Activated T-cell treated with anti-CD3 and anti-CD28 coated beads, Interleukin-2, amount 50 U/mL, for 72 hours (primary cell): ENCODE data around the gene GNAT1. TPM values are rescaled to one million over a fixed set of nuclear protein-coding genes. Genes with fewer than 3 reads are reported as not detected.
"Not testable (repeated sequence)": the region's sequence is repeated elsewhere in the genome, so short reads cannot be mapped to it uniquely, and the experiment has no call there.

Experiments
- ATAC-seq, 2 donors: fragments of 150-1000 bp; cut with Tn5 transposase; replicated peaks in 1 of 2; 2 replicates each; pipeline ENCODE4 v1.10.0; 2021; ENCODE audit warnings: moderate library complexity in 2 of 2, mild to moderate bottlenecking in 1 of 2
- DNase-seq, 2 donors: peaks; one replicate each; pipeline ENCODE4 v3.0.0; 2021 to 2022; ENCODE audit warnings: mixed read lengths in 1 of 2
- H3K27ac Mint-ChIP-seq: one replicate; pipeline ENCODE4 v1.8.0; 2022; ENCODE audit warnings: mild to moderate bottlenecking, moderate library complexity, mixed read lengths
- H3K27me3 Mint-ChIP-seq: one replicate; pipeline ENCODE4 v1.8.0; 2022; ENCODE audit warnings: low read depth, mixed read lengths
- H3K36me3 Mint-ChIP-seq, 2 donors: one replicate each; pipeline ENCODE4 v1.8.0; 2022; ENCODE audit warnings: mixed read lengths in 2 of 2, mild to moderate bottlenecking in 1 of 2; ENCODE audit not compliant: insufficient read depth in 2 of 2
- H3K4me1 Mint-ChIP-seq: one replicate; pipeline ENCODE4 v1.8.0; 2022; ENCODE audit warnings: low read depth, mixed read lengths
- H3K4me3 Mint-ChIP-seq, 2 donors: one replicate each; pipeline ENCODE4 v1.8.0; 2022; ENCODE audit warnings: mild to moderate bottlenecking in 2 of 2, mixed read lengths in 2 of 2, moderate library complexity in 2 of 2
- H3K9me3 Mint-ChIP-seq, 2 donors: one replicate each; pipeline ENCODE4 v1.8.0; 2022; ENCODE audit warnings: mixed read lengths in 2 of 2
- total RNA-seq, 2 donors: library from RNA; stranded (reverse); gene quantifications; one replicate each; pipeline ENCODE4 v1.2.3, GENCODE V29; 2022

Gene GNAT1
- total RNA-seq, 2 donors from 2014 or later = not detected

GRCh38 chr3:50215529-50215928, 24.1 kb downstream of the GNAT1 start:
- H3K36me3 Mint-ChIP-seq = no peaks in the 10 kb centered on the region

GRCh38 chr3:50217681-50218080, 26.3 kb downstream of the GNAT1 start:
- Mint-ChIP-seq H3K27me3 (no peaks in the 10 kb centered on the region), H3K9me3 (no peaks in the 10 kb centered on the region), H3K4me3 (no peak overlapping the region), H3K4me1 (no peaks in the 10 kb centered on the region), H3K27ac (no peak overlapping the region), H3K36me3 (no peaks in the 10 kb centered on the region)
- no peak for DNase-seq
- ATAC-seq = no peak

More at GRCh38 chr3:50215529-50215928, 24.1 kb downstream of the GNAT1 start:
- no peak overlapping the region for H3K4me3 Mint-ChIP-seq
- H3K27me3 Mint-ChIP-seq = no peaks in the 10 kb centered on the region
- H3K9me3 Mint-ChIP-seq = no peaks in the 10 kb centered on the region
- H3K4me1 Mint-ChIP-seq = no peaks in the 10 kb centered on the region
- no peak overlapping the region for H3K27ac Mint-ChIP-seq
- ATAC-seq (no peak), DNase-seq (no peak)

- H3K36me3 Mint-ChIP-seq = no peaks in the 10 kb centered on the region
- ATAC-seq (no peak), DNase-seq (no peak)
- H3K27ac Mint-ChIP-seq = no peak overlapping the region
- H3K4me3 Mint-ChIP-seq = no peak overlapping the region
- H3K27me3 Mint-ChIP-seq = no peaks in the 10 kb centered on the region
- no peaks in the 10 kb centered on the region for H3K4me1 Mint-ChIP-seq
- H3K9me3 Mint-ChIP-seq = no peaks in the 10 kb centered on the region
Measured at GRCh38 chr3:50218448-50218847, 27.0 kb downstream of the GNAT1 start.

GRCh38 chr3:50219285-50219684, 27.9 kb downstream of the GNAT1 start:
- Mint-ChIP-seq H3K4me1 (no peaks in the 10 kb centered on the region), H3K27me3 (no peaks in the 10 kb centered on the region), H3K4me3 (no peak overlapping the region), H3K36me3 (no peaks in the 10 kb centered on the region), H3K9me3 (no peaks in the 10 kb centered on the region), H3K27ac (no peak overlapping the region)
- no peak for ATAC-seq
- DNase-seq = no peak

- H3K9me3 Mint-ChIP-seq = no peaks in the 10 kb centered on the region
- H3K4me1 Mint-ChIP-seq = no peaks in the 10 kb centered on the region
- H3K27me3 Mint-ChIP-seq = peaks cover 8% of the 10 kb centered on the region
- H3K4me3 Mint-ChIP-seq = no peak overlapping the region
- ATAC-seq (no peak), DNase-seq (no peak)
- H3K27ac Mint-ChIP-seq = no peak overlapping the region
- H3K36me3 Mint-ChIP-seq = no peaks in the 10 kb centered on the region
Measured at GRCh38 chr3:50220109-50220508, 28.7 kb downstream of the GNAT1 start.

- peak; percentile 19 to 43 for ATAC-seq
- no peak overlapping the region for H3K4me3 Mint-ChIP-seq
- H3K27ac Mint-ChIP-seq = no peak overlapping the region
- no peak for DNase-seq
- H3K27me3 Mint-ChIP-seq = peaks cover 10% of the 10 kb centered on the region
- peaks cover 6% of the 10 kb centered on the region for H3K4me1 Mint-ChIP-seq
- H3K9me3 Mint-ChIP-seq = no peaks in the 10 kb centered on the region
- no peaks in the 10 kb centered on the region for H3K36me3 Mint-ChIP-seq
Measured at GRCh38 chr3:50221051-50221410, 29.6 kb downstream of the GNAT1 start.

- ATAC-seq (no peak), DNase-seq (no peak)
- Mint-ChIP-seq H3K36me3 (no peaks in the 10 kb centered on the region), H3K9me3 (no peaks in the 10 kb centered on the region), H3K4me3 (no peak overlapping the region), H3K4me1 (peaks cover 10% of the 10 kb centered on the region), H3K27ac (no peak overlapping the region), H3K27me3 (peaks cover 10% of the 10 kb centered on the region)
Measured at GRCh38 chr3:50221411-50222168, 30.2 kb downstream of the GNAT1 start.

- Mint-ChIP-seq H3K27ac (no peak overlapping the region), H3K36me3 (no peaks in the 10 kb centered on the region), H3K4me3 (no peak overlapping the region), H3K9me3 (no peaks in the 10 kb centered on the region), H3K27me3 (peaks cover 10% of the 10 kb centered on the region), H3K4me1 (peaks cover 15% of the 10 kb centered on the region)
- no peak for ATAC-seq
- no peak for DNase-seq
Measured at GRCh38 chr3:50222169-50222528, 30.7 kb downstream of the GNAT1 start.

- H3K4me3 Mint-ChIP-seq = no peak overlapping the region
- DNase-seq (no peak), ATAC-seq (no peak)
- H3K27me3 Mint-ChIP-seq = peaks cover 10% of the 10 kb centered on the region
- H3K9me3 Mint-ChIP-seq = no peaks in the 10 kb centered on the region
- H3K36me3 Mint-ChIP-seq = no peaks in the 10 kb centered on the region
- peaks cover 32% of the 10 kb centered on the region for H3K4me1 Mint-ChIP-seq
- H3K27ac Mint-ChIP-seq = no peak overlapping the region
Measured at GRCh38 chr3:50224639-50225038, 33.2 kb downstream of the GNAT1 start.

GRCh38 chr3:50226888-50227389, 35.5 kb downstream of the GNAT1 start:
- Mint-ChIP-seq H3K4me1 (peaks cover 32% of the 10 kb centered on the region), H3K36me3 (no peaks in the 10 kb centered on the region), H3K4me3 (peak overlapping the region; percentile 87 to 97), H3K27ac (peak overlapping the region; percentile 90), H3K27me3 (peaks cover 10% of the 10 kb centered on the region), H3K9me3 (no peaks in the 10 kb centered on the region)
- ATAC-seq (peak; percentile 37 to 43), DNase-seq (peak; percentile 55)

- H3K9me3 Mint-ChIP-seq = no peaks in the 10 kb centered on the region
- DNase-seq (peak; percentile 94 to 96), ATAC-seq (peak; percentile 88)
- H3K36me3 Mint-ChIP-seq = no peaks in the 10 kb centered on the region
- peak overlapping the region; percentile 25 for H3K27ac Mint-ChIP-seq
- peak overlapping the region; percentile 87 to 97 for H3K4me3 Mint-ChIP-seq
- H3K4me1 Mint-ChIP-seq = peaks cover 32% of the 10 kb centered on the region
- H3K27me3 Mint-ChIP-seq = peaks cover 10% of the 10 kb centered on the region
Measured at GRCh38 chr3:50227390-50228183, 36.2 kb downstream of the GNAT1 start.

- Mint-ChIP-seq H3K27ac (peak overlapping the region; percentile 25), H3K4me1 (peaks cover 32% of the 10 kb centered on the region), H3K4me3 (peak overlapping the region; percentile 87 to 97), H3K27me3 (peaks cover 10% of the 10 kb centered on the region)
- not testable (repeated sequence) for H3K36me3 Mint-ChIP-seq, H3K9me3 Mint-ChIP-seq, DNase-seq, ATAC-seq
Measured at GRCh38 chr3:50228184-50228763, 36.9 kb downstream of the GNAT1 start.

- Mint-ChIP-seq H3K36me3 (no peaks in the 10 kb centered on the region), H3K27me3 (peaks cover 9% of the 10 kb centered on the region), H3K9me3 (no peaks in the 10 kb centered on the region), H3K27ac (no peak overlapping the region), H3K4me1 (peaks cover 32% of the 10 kb centered on the region), H3K4me3 (peak overlapping the region in 1 of 2 donors; percentile 1)
- no peak for ATAC-seq
- DNase-seq = no peak
Measured at GRCh38 chr3:50229490-50229889, 38.1 kb downstream of the GNAT1 start.
